Stimulated activated CD4-positive, alpha-beta T cell treated with anti-CD3 and anti-CD28 coated beads, TNF-alpha, amount 100 ng/mL, for 1 hour (primary cell): ENCODE data around the gene YIPF3.
"Not testable (repeated sequence)": the region's sequence is repeated elsewhere in the genome, so short reads cannot be mapped to it uniquely, and the experiment has no call there.

Experiments
- DNase-seq, 3 donors: peaks; one replicate each; pipeline ENCODE4 v3.0.0-alpha.2; 2020; ENCODE audit warnings: low read depth in 3 of 3, low spot score in 1 of 3

The YIPF3 gene

DNA sequence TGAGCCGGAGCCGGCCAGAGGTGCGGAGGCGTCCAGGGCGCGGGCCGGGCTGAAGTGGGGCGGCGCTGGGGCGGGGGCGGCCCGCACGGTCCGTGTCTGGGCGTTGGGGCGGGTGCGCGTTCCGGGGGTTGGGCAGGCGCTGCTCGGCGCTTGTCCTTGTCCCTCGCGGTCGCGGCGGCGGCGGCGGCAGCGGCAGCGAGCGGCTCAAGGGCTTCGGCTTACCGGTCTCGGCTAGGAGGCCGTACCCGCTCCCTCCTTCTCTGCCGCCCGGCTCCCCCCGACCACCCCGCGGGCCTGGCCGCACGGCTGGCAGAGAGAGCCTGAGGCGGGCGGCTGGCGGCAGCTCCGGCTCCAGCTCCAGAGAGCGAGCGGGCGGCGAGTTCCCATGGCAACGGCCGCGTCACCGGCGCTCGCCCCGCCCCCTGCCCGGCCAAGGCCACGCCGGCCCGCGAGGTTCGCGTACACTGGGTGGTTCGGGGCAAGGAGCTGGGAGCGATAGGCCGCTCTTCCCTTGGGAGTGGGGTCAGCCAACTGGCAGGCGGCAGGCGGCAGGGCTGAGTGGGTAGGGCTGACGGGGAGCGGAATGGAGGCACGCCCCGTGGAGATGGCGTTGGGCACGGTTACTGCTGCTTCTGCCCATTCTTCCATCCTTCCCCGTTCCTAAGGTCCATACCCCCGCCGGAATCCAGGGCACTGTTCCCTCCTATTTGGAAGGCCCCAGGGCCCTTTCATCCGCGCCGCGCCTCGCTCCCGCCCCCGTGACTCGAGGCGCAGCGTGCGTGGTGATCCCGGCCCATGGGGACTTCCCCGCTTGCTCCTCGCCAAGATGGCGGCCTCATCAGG lies 6.5 kb downstream of the YIPF3 start, which contains the start of gene LRRC73:
Gene LRRC73, minus strand, starts transcription at position 363 of the 843 bp plus-strand sequence. CDS start 561 bp downstream, outside the sequence.
- DNase-seq: peak; percentile 29 to 77 (median 47)

DNA sequence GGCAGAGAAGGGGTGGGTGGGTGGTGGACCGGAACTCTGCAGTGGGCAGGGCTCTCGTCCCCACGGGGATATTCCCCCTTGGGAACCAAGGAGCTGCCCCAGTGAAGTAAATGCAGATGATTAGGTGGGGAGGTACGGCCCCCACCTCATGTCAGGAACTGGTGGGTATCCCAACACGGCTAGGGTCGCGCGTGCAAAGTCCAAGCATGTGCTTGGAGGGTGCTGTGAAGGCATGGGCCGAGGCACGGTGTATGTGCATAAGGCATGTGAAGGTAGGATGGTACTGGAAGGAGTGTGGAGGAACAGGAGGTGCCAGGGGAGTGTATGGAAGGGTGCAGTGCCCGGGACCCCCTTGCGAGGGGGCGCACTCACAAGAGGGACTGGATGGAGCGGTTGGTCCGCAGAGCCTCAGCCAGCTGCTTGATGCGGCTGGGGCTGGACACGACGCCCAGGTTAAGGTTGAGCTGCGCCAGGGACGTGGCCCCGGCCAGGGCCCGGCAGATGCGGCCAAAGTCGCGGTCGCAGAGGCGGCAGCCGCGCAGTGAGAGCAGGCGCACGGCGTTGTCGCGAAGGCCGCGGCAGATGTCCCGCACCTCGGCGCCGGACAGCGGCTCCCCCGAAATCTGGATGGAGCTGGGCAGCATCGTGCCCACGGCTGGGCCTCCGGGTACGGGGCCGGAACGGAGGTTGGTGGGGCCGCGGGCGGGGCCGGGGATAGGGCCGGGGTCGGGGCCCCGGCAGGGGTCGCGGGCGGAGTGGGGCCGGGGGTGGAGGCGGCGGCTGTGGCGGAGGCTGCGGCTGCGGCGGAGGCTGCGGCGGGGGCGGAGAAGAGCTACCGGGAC lies 7.4 kb downstream of the YIPF3 start:
- no peak for DNase-seq

DNA sequence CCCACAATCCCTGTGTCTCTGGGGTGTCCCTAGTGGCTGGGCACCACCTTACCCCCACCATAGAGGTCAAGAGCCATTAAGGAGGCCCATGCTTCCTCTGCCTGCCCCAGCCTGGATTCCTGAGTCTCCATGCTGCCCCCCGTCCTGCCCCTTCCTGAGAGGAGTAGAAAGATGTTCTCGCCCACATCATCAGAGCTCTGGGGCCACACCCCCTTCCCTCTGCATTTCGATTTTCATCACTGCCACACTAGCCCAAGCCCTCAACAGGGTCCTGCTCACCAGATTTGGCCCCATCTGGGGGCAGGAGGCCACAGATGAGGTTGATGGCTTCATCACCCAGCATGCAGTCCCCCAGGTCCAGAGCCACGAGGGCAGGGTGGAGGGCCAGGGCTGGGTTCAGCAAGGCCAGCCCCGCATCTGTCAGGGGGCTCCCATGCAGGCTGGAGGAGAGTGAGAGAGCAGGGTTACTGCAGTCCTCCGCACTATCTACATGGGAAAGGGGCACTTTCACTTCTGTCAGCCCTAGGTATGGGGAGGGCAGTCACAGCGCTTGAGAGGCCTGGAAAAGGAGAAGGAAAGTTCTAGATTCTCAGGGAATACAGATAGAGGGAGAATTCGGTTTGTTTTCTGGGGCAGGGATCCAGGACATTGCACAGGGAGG lies 8.1 kb downstream of the YIPF3 start:
- DNase-seq: no peak

DNA sequence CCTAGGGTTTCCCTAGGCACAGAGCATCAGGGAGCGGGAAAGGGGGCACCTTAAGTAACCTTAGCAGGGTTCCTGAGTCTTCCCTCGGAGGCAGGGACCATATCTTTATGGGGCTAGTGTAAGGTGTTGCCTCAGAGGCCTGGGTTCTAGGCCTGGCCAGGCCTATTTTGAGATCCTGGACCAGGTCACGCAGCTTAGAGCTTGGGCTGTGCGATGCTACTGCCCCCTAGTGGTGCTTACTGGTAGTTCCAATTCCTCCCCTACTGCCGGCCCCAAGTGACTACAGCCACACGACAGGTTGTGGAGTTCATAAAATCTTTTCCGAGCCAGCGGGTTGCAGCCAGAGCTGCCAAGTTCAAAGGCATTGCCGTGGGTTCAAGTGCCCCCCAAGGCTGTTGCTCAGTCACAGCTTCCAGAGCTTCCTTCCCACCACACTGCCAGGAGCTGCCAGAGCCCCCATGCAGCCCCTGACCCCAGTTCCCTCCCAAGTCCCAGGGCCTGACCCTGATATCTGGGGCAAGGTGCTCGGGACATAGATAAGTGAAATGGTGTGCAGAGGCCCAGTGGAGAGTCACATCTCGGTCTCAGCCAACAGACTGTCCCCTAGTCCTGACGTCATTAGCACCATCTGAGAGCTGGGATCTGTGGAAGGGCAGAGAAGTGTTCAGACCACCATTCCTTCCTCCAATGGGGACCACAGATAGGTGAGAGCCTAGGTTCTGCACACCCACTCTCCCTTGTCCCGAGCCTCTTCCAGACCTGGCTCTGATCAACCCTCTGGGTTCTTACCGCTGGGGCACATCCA lies 9.9 kb downstream of the YIPF3 start:
- peak; percentile 42 to 65 (median 55) for DNase-seq

DNA sequence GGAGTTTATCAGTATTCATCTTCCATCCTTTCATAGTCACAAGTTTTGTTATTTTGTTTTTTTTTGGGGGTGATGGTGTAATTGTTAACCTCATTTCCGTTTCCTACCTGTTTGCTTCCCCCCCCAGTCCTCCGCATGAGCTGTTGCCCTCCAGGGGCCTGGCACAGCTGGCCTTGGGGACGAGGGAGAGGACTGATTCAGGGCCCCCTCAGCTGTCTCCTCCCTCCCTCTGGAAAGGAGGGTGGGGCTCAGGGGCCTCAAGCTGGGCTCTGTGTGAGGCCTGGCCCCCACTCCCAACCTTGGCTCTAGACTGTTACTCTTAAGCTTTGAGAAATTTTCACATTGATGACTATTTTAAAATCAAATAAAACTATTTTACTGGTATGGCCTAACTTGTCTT lies 10.6 kb downstream of the YIPF3 start:
- DNase-seq: no peak

DNA sequence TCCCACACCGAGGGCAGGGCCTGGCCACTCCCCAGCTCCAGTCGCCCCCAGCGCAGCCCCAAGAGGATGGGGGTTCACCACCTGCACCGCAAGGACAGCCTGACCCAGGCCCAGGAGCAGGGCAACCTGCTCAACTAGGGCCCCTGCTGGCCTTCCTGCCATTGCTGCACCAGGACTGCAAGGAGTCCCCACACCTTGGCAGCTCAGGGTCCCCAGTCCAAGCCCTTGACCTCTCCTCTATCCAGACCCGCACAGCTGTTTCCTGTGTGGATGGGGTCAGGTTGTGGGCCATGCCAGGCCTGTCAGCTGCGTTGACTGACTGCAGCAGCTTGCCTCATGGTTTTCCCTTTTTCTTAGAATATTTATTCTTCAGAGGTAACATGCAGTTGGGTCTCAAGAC lies 11.0 kb downstream of the YIPF3 start:
- DNase-seq: no peak

DNA sequence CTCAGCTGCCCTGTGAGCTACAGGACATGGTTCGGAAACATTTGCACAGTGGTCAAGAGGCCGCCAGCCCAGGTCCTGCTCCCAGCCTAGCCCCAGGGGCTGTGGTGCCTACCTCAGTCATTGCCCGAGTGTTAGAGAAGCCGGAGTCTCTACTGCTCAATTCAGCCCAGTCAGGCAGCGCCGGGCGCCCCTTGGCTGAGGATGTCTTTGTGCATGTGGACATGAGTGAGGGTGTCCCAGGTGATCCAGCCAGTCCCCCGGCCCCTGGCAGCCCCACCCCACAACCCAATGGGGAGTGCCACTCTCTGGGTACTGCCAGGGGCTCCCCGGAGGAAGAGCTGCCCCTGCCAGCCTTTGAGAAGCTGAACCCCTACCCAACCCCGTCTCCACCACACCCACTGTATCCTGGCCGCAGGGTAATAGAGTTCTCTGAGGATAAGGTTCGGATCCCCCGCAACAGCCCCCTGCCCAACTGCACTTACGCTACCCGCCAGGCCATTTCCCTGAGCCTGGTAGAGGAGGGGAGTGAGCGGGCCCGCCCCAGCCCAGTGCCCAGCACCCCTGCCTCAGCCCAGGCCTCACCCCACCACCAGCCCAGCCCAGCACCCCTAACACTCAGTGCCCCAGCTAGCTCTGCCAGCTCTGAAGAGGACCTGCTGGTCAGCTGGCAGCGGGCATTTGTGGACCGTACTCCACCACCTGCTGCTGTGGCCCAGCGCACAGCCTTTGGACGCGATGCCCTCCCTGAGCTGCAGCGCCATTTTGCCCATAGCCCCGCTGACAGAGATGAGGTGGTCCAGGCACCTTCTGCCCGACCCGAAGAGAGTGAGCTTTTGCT lies 11.8 kb downstream of the YIPF3 start:
- DNase-seq: no peak

DNA sequence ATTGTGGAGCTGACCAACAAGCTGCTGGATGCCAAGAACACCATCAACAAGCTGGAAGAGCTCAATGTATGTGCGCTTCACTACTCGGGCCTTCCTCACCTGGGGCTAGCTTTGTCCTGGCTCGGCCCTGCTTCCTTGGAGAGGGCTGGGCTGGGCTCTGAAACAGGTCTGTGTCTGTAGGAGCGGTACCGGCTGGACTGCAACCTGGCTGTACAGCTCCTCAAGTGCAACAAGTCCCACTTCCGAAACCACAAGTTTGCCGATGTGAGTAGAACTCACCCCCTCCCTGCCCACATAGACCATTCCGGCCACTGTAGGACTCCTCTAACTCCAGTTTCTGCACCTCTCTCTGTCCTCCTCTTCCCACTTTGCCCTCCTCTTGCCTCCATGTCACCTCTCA lies 13.3 kb downstream of the YIPF3 start:
- no peak for DNase-seq

DNA sequence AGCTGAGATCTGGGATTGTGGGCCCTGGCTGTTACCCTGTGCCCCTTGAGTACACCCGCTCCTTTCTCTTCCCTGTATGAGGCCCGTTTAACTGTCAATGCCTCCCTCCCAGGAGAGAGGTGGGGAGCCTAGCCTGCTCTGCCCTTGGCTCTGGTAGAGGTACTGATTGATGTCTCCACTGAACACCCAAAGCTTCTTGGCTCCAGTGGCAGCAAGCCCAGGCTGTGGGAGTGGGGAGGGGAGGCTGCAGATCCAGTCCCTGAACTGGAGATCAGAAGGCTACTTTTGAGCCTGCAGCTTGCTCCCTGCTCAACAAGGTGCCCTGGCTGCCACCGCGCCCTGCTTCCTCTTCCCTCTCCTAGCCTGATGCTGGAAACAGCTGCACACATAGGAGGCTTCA lies 14.1 kb downstream of the YIPF3 start:
- no peak for DNase-seq

DNA sequence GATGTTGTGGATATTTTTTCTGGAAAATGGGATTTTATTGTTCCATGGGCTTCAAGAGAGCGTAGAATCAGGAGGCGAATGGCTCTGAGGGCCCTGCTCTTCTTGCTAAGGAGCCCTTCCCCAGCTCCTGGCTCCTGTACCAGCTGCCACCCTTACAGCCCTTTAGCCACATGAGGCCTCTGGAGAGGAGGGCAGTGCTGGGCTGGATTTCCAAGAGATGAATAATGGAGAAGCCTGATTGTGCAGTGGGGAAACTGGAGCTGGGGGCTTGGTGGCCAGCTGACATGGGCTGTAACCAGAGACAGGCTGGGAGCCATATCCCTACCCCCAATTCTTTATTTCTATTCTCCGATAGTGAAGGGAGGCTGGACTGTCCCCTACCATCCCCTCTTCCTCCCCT lies 15.8 kb downstream of the YIPF3 start:
- DNase-seq: no peak

DNA sequence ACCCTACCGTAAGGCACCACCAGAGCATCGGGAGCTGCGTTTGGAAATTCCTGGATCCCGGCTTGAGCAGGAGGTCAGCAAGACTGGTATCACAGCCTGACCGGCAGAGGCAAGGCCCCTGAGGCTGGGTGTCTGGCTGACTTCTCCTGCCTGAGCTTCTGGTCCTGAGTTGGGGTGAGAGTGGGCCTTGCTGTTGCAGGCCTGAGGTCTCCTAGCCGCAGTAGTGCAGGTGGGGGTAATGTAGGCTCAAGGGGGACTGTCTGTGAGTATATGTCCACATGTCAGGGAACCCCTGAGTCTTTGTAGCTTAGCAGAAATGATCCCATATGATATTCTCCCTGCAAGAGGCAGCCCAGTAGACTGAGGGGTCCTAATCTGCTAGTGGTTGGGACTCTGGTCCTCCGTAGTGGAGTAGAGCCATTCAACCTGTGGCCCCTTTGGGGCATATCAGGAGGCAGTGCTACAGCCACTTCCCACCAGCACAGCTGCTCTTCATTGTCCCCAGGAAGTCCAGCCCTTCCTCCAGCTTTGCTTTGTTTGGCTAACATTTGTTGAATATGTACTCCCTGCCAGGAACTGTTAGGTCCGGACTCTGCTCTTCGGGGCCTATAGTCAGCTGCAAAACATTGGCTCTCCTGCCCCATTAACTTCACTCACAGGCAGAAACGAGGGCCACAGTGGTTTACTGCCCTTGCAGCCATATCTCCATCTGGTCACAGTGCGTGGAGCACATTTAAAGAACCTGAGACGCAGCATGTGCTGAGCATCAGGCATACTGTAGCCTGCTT lies 17.5 kb downstream of the YIPF3 start:
- no peak for DNase-seq

DNA sequence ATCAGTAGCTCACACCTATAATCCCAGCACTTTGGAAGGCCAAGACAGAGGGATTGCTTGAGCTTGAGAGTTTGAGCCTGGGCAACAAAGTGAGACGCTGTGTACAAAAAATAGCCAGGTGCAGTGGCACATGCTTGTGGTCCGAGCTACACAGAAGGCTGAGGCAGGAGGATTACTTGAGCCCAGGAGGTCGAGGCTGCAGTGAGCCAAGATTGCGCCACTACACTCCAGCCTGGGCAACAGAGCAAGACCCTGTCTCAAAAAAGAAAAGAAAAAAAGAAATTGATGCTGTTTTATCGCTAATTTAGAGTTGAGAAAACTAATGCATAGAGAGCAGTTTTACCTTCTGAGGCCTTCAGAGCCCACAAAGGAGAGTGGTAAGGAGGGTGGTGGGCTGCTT lies 18.4 kb downstream of the YIPF3 start:
- not testable (repeated sequence) for DNase-seq

DNA sequence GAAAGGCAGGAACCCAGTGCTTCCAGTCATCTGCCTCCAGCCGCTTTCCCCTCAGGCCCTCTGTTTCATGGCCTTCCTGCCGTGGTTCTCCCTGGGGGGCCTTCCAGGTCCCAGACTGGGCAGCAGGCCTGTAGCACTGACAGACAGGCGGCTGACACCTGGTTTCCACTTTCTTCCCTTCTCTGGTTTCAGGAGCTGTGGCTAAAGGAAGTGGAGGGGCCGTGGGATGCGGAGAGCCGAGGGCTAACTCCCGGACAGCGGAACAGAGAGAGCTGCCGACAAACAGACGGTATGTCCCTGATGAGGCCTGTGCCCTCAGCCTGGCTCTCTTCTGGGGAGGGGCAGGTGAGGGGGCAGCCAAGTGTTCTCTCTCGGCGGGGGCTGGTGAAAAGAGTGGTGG lies 19.0 kb downstream of the YIPF3 start:
- no peak for DNase-seq

DNA sequence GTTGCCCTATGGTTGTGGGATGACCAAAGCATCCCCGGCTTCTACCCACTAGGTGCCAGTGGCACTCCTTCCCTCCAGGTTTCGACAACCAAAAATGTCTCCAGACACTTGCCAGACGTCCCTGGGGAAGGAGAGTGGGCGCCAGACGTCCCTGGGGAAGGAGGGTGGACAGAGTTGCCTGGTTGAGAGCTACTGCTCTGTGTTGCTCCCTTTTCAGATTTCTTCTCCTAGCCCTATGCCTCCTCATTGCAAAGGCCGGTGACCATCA lies 19.7 kb downstream of the YIPF3 start:
- no peak for DNase-seq

DNA sequence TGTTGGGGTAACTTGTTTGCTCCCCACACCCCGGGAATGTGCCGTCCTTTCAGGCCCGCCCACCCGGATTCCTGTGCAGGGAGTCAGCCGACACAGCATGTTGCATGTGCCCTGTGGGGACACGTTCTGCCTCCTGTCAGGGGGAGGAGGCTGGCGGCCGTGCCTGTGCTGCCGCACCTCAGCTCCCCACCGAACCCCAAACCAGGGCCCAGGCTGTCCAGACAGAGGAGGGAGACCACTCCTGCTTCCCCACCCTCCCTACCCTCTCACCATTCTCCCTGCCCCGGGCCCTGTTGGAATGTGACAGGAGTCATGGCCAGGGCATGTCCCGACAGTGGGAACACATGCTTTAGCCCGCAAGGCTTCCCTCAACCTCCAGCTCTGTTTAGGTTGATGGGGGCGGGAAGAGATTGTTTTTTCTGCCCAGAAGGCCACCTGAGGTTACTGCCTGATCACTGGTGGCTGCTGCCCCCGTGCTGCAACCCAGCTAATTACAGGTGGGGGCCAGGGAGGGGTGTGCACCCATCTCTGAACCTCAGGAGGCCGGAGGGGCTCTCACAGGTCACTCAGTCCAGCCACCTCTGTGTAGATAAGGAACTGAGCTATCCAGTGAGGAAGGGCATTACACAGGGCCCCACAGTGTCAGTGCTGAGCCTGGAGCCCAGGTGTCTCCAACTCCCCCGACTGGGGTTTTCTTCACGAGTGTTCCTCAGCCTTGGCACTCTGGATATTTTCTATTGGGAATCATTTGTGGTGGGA lies 20.2 kb downstream of the YIPF3 start:
- DNase-seq: no peak

DNA sequence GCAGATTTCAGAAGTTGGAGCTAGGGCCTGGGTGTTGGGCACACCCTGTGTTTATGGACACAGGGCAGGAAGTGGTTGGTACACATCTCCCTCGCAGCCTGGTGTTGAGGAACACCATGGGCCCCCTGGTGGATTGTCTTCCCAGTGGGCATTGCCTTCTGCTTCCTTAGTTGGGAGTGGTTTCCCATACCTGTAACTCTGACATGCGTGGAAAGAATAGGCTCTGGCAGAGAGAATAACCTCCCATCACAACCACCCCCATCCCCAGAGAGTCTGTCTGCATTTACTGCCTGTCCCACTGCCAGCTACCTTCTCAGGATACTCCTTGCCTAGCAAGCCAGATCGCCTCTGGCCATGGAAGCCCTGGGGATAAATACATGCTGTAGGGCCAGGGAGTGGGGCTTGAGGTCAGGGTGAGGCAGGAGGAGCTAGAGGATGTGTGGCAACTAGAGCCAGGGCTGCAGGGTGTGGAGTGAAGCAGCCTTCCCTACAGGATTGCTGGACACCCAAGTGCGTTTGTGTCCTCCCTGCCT lies 21.3 kb downstream of the YIPF3 start:
- DNase-seq: no peak

DNA sequence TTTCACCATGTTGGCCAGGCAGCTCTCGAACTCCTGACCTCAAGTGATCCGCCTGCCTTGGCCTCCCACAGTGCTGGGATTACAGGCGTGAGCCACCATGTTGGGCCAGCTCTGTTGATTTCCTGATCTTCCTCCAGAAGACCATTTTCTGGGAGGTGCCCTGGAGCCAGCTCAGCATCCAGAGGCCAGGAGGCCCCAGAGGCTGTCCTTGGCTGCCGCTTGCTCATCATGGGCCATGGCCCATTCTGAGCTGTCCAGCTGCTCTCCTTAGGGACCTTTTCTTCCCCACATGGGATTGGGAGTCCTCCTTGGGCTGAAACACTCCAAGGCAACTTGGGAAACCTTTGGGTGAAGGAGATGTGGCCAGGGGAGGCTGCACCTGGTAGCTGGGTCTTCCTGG lies 22.0 kb downstream of the YIPF3 start:
- DNase-seq: no peak

DNA sequence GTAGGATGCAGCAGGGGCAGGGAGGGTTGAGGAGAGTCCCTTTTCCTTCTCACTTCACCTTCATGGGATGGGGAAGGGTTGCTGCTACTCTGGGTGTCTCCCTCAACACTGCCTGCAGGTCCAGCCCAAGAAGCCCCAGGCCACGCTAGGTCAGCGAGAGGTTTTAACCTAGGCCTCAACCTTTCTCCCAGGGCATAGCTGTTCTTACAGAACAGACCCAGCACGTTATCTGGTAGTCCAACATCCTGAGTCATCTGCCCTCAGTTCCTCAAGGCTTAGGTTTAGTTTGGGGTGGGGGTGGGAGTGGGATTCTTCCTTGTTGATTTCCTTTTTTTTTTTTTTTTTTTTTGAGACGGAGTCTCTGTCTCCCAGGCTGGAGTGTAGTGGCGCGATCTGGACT lies 22.4 kb downstream of the YIPF3 start:
- DNase-seq: no peak
